NCI-H146 treated with DMSO at 0.1 percent for 48 hours (cell line): ENCODE measurements around the gene OR2T35.
A peak's percentile ranks its signal among the peaks of the same experiment; 100 is the strongest.

Experiments used
- DNase-seq: peaks from one replicate; lab custom pipeline; 2025; ENCODE audit not compliant: unreplicated experiment; lab: John Stamatoyannopoulos, UW

OR2T35 gene

DNA sequence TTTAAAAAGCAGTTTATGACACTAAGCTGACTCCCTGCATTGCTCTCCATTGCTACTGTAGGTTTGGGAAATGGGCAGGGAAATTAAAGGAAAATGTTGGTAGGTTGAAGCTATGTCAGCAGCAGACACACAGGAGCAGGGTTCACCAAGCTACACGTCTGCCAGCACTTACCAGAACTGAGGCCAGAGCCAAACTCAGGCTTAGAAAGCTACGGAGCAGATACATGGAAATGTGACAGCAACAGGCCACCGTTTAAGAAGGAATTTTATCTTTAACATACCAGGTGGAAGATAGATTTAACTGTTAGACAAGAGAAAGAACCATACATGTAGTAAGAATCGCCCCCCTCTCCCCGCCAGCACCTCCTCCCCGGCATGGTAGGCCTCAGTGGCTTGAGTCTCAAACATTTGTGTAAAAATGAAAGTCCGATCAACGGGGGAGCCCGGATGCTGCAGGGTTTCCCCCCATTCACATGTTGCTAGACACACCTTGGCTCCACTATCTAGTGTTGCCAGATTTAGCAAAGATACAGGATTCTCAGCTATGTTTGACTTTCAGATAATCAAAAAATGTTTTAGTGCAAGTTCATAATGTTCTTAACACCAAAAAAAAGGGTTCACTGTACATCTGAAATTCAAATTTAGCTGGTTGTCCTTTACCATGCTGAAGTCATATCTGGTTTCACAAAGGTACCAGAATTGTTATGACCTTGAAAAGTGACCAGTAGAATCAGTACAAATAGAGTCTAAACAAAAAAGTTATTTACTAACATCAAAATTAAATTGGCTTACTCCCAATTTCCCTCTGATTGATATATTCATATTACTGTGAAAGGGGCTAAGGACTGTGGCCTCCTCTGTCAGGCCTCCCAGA lies 16.9 kb downstream of the OR2T35 start:
- DNase-seq, result no peak

DNA sequence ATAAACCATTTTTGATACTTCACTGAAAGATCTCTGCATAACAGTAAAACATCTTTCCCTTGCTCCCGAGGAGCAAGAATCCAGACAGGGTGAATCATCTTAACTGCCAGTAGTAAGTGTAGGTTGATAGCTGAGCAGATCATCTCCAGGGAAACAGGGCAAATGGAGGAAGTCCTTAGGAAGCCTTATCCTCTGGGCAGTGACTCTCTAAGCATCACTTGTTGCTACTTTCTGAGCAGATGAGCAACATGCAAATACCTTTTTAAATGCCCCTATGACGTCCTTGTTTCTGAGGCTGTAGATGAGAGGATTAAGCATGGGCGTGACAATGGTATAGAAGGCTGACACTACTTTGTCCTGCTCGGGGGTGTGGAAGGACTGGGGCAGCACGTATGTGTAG lies 19.1 kb downstream of the OR2T35 start:
- DNase-seq, result no peak

DNA sequence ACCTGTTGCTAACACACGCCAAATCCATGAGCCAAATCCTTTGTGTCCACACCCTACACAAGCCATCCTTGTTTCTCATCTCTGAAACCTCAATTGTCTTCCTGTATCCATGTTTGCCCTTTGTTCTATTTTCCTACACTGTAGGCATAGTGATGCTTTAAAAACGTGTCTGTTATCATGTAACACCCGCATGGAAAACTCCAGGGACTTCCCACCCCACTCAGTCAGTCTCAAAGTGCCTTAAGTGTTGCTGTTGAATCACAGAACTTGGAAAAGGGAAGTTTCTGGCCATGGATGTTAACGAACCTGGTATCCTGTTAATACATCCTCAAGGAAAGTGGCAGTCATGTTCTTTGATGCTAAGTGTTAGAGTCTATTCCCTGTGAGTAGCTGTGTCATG lies 19.9 kb downstream of the OR2T35 start:
- no peak for DNase-seq

DNA sequence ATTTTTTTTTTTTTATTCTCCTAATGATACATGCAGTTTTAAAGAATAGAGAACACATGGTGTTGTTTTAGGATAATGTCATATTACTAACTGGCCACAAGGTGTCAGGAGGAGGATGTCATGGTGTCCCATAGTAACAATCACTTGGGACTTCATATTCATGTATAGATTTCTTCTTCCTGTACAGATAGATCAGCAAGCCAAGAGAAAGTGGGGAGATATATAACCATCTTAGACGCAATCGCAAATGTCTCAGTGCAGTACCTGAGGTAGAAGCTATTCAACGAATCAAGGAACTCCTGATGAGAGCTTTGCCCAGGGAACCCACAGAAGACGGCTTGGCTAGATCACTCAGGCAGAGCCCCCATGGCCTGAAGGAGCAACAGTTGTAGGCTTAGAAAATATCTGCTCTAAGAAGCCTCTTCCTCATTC lies 22.5 kb downstream of the OR2T35 start:
- DNase-seq, result peak; percentile 9

DNA sequence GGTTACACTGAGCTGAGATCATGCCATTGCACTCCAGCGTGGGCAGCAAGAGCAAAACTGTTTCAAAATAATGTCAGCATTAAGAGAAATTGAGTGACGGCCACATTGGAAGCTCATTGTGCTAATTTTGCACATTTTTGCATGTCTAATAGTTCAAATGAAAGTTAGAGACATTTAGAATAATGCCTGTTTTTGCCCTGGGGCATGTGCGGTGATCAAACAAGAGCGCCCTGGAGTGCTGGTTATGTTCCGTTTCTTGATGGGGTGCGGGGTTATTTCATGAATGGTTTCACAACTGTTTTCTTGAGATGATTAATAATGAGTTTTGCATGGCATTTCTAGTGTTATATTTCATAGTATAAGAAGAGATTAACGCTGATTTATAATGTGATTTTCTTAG lies 23.3 kb downstream of the OR2T35 start:
- no peak for DNase-seq

DNA sequence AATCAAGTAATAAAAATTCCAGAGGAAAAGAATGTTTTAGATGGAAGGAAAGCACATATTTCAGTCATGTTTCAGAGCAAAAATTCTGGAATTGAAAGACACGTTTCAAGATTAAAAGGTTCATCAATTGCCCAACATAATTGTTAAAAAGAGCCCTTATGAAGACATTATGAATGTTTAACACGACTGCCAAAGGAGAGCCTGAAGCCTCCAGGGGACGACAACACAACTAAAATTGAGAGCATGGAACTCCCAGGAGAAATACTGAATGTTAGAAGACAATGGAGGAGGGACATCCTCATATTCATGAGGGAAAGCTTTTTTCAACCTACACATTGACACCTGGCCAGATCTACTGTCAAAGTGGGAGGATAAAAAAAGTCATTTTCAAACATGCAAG lies 26.2 kb downstream of the OR2T35 start:
- DNase-seq, result no peak

DNA sequence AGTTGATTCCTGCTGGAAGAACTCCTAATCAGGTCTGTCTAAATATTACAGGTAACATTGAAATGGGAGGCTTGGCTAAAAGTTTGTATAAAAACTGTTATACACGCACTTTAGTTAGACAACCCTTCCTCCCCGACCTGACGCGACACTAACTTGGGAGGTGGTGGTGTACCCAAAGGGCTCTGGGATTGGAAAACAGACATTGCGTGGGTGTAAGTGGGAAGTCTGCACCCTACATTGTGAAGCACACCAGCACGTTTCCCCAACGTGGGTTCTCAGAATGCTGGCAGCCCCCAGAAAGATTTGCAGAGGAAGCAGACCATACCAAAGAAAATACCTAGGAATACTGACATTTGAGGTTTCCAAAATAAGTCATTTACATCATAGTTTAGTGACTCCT lies 27.0 kb downstream of the OR2T35 start:
- no peak for DNase-seq

DNA sequence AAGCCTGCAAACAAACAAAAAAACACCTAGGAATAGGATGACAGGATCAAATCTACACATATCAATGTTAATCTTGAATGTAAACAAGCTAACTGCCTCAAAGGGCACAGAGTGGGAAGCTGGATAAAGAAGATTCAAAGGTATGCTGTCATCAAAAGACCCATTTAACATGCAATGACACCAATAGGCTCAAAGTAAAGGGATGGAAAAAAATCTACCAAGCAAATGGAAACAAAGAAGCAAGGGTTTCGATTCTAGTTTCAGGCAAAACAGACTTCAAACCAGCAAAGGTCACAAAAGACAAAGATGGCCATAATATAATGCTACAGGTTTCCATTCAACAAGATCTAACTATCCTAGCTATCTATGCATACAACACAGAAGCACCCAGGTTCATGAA lies 31.3 kb downstream of the OR2T35 start:
- no peak for DNase-seq

DNA sequence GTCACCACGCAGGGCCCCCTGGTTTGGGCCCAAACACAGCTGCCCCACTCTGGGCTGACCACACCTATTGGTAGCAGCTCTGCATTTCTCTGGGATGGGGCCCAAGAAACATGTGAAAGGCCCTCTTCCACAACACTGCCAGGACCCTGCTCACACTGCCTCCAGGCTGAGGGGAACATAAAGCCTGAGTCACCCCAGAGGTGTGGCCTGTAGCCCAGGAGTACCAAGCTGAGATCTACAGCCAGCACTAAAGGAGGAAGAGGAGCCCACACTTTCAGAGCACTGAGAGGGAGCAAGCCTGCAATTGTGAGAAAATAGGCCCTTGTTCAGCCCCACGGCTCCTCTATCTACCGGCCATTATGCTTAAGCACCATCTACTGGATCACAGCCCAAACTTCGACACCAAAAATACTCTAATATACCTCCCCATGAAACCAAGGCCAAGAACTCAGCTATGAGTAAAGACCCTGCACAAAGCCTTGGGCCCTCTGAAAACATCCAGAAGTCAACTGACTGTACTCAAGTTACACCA lies 33.1 kb downstream of the OR2T35 start:
- DNase-seq, result no peak

DNA sequence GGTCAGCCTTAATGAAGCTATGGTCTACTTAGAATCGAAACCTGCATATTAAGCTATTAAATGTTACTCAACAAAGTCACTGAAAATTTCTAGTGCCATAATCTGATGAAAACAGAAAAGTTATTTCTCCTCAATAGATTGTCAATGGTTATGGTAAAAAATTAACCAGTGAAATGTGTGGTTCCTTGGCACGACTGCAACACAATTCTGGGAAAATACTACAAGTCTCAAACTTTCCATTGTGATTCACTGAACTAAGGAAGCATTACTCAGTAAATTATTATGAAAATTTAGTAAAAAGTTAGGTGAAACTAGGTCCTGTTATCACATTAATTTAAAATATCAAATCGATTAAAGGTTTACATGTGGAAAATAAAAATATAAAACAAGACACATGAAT lies 34.8 kb downstream of the OR2T35 start:
- DNase-seq, result no peak

DNA sequence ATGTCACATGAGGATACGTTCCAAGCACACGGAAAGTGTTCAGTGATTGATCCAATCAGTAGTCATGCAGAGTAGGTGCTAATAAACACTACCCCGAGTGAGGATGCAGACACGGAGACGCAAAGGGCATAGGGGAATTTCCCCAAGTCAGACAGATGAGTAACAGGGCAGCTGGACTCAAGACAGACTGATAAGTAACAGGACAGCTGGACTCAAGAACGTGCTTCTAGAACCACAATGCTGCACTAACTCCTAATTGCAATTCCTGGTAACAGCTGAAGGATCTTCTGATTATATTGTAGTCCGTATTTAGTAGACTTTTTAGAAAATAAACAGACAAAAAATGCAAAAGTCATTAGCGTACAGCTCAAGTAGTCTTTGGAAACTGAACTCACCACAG lies 45.7 kb downstream of the OR2T35 start:
- no peak for DNase-seq

DNA sequence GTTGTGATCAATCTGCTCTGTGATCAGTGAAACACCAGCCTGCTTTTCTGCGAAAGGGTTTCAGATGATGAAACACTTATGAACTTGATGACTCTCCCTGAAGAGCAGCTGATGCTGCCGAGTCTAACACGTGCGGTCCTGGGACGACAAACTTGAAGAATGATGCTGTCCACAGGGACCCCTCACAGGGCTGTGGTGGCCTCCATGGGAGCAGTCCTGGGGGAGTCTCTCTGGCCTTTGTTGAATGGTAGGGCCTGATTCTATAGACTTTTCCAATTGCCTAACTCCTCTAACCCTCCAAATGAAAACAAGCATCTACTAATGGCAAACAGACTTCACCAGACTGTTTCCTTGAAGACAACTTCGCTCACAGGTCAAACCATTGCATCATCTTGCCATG lies 47.5 kb downstream of the OR2T35 start, which contains the start of gene OR2T10:
TSS of gene OR2T10 (minus strand) at position 112 of the 400 bp plus-strand sequence. CDS start 3,932 bp downstream, outside the sequence.
- DNase-seq, result no peak

DNA sequence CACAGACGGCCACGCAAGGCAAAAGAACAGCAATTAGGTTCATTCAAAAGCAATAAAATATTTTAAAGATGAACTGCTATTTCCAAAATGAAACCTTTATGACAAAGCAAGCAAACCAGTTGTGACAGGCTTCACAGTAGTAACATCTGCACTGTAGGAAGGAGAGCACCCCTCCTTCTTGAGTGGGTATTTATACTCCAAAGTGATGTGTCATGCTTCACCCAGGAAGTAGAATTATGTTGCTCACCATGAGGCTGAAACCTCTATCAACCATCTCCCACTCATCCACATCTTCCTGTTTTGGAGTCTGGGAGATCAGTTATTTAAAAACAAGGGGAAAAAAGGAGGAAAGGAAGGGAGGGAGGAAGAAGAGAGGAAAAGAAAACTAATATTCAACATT lies 48.5 kb downstream of the OR2T35 start:
- no peak for DNase-seq

DNA sequence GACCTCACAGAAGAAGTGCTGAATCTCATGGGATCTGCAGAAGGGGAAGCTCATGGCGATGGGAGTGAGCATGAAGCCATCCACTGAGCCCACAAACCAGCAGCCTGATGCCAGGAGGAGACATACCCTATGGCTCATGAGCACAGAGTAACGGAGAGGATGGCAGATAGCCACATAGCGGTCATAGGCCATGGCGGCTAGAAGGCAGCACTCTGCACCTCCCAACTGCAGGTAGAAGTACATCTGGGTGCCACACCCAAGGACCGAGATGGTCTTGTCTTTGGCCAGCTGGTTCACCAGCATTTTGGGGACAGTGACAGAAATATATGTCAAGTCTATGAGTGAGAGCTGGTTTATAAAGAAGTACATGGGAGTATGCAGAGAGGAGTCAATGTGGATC lies 51.9 kb downstream of the OR2T35 start:
- DNase-seq, result no peak

DNA sequence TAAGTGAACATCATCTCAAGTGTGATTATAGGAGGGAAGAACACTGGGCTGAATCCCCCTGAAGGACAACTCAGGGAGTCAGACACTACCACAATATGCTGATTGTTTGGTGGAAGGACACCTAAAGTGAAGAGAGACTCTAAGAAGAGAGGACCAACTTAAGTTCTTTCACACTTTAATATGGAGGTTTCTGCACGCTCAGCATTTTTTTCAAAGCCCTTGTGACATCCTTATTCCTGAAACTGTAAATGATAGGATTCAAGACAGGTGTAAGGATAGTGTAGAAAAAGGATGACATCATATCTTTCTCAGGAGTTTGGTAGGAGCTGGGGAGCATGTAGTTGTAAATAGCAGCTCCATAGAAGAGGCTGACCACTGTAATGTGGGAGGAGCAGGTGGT lies 52.4 kb downstream of the OR2T35 start:
- DNase-seq, result no peak

DNA sequence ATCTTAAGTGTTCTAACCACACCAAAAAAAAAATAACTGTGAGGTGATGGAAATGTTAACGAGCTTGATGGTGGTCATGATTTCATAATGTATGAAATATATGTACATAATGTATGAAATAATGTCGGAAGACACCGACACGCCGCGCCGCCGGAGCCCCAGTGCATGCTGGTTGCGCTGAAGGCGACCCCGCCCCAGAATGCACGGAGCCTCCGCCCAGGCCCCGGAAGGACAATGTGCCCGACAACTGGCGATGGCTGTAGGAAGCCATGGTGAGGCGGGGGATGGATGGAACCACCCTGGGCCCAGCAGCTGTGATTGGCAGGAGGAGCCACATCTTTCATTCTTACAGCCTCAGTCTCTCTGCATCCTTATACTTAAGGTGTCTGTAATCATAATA lies 55.0 kb downstream of the OR2T35 start:
- no peak for DNase-seq

DNA sequence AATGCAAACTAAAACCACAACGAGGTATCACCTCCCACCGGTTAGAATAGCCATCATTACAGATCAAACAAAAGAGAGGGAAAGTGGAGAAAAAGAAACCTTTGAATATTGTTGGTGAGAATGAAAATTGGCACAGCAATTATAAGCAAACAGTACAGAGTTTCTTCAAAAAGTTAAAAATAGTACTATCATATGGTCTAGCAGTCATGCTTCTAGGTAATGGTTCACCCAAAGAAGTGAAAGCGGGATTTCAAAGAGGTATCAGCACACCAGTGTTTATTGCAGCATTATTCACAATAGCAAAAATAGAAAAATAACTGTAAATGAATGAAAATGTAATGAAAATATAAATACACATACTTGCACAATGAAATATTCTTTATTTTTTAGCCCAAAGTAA lies 55.7 kb downstream of the OR2T35 start:
- DNase-seq, result no peak
